Activated CD4-positive, alpha-beta T cell treated with anti-CD3 and anti-CD28 coated beads, Interleukin-2, Interleukin-6, amounts not matched to agents 100 ng/mL and 50 ng/mL, durations not matched to agents 16 hours and 8 hours (primary cell): ENCODE data around the gene MUC4.
A peak's percentile ranks its signal among the peaks of the same experiment; 100 is the strongest.
"Not testable (repeated sequence)": the region's sequence is repeated elsewhere in the genome, so short reads cannot be mapped to it uniquely, and the experiment has no call there.

Source experiments
- DNase-seq: peaks from one replicate; pipeline ENCODE4 v3.0.0-alpha.2; 2020

MUC4 gene

DNA sequence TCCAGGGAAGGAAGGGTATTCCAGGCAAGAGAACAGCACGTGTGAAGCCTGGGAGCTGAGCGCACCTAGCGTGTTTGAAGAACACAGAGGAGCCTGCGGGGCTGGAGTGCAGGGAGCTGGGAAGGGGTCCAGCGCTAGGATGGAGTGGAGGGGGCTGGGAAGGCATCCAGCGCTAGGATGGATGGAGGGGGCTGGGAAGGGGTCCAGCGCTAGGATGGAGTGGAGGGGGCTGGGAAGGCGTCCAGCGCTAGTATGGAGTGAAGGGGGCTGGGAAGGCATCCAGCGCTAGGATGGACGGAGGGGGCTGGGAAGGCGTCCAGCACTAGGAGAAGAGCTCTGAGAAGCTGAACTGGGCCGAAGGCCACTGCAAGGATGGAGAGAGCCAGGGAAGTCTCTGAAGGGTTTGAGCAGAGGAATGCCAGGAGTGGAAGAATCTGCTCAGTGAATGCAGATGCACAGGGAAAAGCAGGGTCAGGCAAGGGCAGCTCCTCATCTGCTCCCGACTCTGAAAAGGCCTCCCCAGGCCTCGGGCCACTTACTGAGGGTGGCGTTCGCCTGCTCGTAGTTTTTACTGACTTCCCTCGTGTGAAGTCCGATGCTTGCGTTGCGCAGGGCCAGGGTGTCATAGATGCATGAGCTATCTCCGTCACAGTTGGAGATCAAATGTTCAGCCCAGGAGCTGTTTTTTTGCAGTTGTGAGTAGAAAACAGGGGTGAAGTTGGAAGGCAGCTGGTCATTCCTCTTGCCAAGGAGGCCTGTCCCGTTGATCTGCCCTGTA lies 51.2 kb downstream of the MUC4 start:
- no peak for DNase-seq

DNA sequence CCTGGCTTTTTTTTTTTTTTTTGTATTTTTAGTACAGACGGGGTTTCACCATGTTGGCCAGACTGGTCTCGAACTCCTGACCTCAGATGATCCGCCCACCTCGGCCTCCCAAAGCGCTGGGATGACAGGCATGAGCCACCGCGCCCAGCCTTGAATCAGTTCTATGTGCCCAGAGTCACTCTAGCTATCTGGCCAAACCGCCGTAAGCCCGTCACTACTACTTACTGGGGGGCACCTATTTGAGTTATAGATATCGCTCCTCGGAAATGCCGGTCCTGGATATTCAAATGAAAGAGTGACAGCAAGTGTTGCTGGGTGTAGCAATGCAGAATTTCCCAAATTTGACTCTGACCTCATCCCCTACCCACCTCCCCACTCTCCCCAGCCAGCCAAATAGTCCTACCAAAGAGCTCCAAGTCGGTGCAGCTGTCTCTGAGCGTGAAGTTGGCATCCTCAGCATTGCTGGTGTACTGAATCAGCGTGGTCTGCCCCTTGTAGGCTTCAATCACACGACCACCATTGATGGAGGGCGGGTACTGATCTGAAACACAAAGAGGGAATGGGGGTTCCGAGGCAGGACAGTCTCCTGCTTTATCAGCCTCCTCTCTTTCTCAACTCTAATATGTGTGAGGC lies 52.9 kb downstream of the MUC4 start:
- no peak for DNase-seq

DNA sequence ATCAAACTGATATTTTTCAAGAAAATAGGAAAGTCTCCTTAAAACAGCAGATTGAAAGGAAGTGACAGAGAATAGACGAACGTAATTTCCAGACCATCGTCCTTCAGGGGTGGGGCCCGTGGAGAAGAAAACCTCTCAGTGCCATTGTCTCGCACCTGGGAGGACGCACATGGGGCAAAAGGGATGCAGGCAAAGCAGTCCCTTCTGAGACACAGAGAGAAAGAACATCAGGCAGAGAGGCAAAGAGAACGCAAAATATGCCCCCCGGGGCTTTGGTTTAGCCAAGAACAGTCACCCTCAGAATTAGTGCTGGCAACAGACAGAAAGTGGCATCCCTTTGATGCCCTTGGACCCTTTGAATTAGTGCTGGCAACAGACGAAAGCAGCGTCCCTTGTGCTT lies 53.9 kb downstream of the MUC4 start:
- DNase-seq, result no peak

DNA sequence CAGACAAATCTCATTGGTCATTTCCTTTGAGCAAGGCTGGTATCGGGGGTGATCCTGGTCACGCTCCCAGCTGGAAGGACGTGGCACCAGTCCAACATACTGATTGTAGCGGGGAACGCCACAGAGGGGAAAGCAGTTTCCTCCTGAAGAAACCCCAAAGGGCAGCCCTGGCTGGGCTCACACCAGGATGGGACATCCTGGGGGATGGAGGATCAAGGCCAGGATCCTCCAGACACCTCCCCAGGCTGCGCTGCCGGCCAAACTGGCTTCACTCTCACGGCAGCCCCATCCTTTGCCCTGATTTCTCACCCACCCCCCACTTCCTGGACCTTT lies 54.3 kb downstream of the MUC4 start:
- no peak for DNase-seq

DNA sequence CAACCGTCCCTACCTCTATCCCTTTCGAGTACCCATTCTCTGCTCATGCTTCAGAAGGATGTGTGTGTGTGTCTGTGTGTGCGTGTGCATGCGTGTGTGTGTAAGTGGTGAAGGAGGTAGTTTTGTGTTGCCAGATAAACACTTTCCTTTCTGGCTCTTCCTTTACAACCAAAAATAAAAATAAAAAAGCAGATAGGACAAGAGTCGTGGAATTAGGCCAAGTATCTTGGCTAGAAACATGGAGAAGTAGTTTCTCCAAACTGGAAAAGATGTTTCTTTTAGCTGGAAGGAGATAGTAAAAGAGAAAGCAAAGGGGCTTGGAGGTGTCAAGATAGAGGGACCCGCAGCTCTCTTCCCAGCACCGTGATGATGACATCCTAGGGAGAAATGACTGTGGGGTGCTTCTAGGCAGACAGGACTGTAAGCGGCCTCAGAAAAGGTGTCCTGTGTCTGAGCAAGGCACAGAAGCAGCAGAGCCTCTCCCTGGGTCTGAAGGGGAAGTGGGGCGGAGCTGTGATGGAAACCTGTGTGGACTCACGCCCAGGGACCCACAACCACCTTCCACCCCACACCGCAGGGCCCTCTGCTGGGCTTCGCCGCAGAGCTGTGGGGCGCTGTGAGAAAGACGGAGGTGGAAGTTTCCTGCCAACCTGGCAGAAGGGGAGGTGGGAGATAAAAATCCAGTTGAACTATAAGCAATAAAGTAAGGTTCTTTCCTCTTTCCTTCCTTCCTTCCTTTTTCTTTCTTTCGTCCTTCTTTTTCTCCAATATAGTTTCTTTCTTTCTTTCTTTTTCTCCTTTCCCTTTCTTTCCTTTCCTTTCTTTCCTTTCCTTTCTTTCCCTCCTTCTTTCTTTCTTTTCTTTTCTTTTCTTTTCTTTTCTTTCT lies 55.7 kb downstream of the MUC4 start:
- peak; percentile 34 for DNase-seq

DNA sequence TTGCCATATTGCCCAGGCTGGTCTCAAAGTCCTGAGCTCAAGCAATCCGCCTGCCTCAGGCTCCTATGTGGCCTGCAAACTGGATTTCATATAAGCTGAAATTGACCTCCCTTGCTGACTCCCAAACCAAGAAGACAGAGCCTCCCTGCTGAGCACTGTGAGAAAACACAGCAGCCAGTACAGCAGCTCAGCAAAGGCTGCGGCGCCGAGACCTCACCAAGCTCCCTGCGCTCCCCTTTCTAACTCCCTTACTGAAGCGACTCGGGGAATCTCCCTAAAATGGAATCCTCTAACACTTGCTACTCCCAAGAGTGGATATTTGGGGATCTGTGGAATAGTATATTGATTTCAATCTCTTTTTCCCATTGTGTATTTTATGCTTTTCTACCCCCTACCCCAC lies 56.3 kb downstream of the MUC4 start:
- no peak for DNase-seq

DNA sequence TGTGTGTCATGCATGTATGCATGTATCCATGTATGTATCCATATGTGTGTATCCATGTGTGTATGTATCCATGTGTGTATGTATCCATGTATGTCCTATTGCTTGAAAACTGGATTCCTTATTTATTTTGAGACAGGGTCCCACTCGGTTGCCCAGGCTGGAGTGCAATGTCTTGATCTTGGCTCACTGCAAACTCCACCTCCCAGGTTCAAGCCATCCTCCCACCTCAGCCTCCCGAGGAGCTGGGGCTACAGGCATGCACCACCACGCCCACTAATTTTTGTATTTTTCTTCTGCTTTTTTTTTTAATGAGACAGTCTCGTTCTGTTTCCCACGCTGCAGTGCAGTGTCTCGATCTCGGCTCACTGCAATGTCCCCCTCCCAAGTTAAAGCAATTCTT lies 56.8 kb downstream of the MUC4 start:
- DNase-seq, result no peak

DNA sequence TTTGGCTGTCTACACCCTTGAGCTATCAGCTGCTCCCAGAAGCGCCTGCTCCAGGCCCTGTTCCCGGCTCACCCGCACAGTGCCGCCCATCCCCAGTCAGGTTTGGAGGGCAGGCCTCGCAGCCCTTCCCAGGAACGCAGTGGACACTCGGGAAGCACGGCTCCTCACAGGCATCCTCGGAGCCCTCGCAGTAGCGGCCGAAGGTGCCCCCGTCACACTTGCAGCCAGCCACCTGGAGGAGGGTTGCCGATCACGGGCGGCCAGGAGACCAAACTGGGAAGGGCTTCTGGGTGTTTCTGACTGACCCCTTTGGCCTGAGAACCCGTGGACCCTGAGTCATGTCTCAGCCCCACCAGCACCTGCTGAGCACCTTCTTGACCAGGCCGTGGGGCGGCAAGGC lies 57.6 kb downstream of the MUC4 start:
- DNase-seq, result no peak

DNA sequence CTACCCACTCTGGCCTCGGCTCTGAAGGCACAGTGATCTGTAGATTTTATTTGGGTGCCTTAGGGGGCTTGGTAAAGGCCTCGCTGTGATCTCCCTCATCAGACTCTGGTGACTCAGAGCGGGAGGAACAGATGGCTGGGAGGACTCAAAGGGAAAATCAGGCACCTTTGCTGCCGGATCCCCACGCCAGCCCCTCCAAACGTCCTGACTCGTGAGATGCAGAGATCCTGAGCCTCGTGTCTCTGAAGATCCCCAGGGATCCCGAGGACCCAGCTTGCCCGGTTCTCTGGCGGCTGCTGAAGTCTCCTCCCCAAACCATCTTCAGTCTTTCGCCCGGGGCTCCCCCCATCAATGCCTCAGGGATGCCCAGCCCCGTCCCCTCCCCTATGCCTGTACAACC lies 58.1 kb downstream of the MUC4 start:
- no peak for DNase-seq

DNA sequence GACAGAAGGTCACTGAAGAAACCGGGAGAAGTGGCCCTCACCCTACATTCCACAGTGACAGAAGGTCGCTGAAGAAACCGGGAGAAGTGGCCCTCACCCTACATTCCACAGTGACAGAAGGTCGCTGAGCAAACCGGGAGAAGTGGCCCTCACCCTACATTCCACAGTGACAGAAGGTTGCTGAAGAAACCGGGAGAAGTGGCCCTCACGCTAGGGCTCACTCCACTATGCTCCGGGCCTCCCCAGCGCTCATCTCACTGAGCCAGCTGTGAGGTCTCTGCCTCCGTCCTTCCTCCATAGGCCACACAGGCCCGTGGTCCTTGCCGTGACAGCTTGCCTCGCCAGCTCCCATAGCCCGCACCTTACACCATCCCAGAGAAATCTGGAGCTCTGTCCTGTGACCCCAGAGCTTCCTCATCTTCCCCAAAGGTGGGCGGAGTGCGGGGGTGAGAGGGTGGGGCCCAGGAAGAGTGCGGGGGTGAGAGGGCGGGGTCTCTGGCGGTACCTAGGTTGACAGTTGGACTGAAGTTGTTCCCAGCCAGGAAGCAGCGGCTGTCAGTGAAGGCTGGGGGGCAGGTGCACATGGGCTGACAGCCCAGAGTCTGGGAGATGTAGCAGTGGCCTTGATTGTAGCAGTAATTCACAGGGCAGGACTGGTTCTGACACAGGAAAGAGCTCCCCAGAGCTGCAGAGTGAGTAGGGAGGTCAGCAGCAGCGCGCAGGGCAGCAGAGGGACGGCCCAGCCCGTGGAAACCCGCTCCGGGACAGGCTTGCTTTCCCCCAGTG lies 59.0 kb downstream of the MUC4 start:
- DNase-seq, result no peak

DNA sequence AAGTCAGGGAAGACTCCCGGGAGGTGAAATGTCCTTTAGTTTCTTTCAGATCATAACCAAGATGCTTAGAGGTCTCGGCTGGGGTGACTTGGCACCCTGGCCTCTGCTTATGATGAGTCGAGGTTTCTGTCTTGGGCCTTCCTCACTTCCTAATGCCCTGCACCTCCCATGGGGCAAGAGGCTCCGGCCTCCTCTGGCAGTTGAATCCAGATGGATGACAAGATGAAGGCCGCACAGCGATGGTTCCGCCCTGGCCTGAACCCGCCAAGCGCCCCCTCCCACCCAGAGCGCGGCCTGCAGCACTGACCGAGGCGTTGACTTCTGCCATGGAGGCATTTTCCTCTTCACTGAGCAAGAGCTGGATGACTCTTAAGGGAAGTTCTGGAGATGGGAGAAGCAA lies 59.7 kb downstream of the MUC4 start:
- DNase-seq, result no peak

DNA sequence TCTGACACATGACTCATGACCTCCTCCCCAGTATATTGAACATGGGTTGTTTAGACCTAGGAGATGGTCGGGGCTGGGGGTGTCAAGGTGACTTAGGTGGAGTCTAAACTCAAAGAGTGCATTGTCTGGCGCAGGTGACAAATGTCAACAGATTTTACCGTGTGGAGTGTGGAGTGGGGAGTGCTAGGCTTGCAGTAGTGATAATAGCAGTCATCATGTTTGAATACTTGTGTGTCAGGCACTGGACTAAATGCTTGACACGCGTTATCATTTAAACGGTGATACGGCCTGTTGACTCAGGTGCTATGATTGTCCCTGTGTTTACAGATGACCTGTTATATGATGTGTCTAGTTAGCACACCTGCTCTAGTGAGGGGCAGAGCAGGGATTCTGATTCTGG lies 60.2 kb downstream of the MUC4 start:
- no peak for DNase-seq

DNA sequence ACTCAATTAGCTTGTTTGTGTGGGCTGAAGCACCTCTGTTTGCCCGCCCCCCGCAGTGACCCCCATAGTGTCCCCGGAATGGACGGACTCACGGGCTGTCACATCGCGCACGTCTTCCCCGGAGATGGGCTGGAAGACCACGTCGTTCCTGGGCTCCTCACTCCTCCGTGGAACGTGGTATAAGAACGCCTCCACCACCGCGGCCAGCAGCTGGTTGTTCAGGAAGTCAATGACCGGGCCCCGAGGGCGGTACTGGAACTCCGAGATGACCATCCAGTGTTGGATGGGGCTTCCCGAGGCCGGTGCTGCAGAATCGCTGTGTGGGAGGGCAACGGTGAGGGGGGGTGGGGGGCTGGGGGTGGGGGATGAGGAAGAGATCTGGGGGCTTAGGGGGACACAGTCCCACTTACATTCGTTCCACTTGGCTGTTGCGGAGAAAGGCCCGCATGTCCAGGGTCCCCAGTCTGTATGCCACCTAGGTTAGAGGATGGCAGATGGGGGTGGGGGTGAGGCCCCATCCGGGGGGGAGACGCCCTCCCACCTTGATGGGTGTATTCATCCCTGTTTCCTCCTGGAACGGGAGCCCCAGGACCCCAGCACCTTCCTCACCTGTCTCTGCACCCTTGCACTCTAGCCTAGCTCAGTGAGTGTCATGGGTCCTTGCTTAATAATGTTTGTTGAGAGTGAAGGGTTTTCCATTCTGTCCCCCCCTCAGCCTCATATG lies 60.8 kb downstream of the MUC4 start:
- DNase-seq, result no peak

DNA sequence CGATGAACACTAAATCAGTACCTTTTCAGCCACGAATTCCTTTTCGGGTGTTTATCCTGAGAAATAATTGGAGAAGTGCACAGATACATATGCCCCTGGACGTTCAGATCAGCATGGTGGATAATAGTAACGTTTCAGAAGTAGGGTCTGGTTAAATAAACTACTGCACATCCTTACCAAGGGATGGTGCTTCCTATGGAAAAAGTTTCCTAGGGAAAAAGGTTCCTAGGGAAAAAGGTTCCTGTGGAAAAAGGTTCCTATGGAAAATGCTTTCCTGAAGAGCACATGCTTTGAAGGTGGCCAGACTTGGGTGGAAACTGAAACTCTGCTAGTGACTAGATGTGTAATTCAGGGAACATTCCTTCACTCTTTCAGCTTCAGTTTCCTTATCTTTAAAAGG lies 62.6 kb downstream of the MUC4 start:
- not testable (repeated sequence) for DNase-seq

DNA sequence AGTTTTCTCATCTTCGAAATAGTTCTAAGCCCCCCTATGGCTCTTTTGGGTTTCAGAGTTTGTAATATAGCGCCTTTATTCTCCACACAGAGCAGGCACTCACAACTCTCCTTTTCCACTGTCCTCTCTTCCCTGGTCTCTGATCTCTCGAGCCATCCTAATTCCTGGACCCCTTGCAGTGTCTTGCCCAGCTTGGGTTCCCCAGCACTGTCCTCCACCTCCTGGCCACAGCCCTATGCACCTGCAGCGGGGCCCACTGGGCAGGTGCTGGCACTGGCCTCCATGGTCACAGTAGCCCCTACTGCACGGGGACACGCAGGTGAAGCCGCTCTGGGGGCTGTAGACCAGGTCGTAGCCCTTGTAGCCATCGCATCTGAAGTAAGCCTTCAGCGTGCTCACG lies 63.1 kb downstream of the MUC4 start:
- no peak for DNase-seq

DNA sequence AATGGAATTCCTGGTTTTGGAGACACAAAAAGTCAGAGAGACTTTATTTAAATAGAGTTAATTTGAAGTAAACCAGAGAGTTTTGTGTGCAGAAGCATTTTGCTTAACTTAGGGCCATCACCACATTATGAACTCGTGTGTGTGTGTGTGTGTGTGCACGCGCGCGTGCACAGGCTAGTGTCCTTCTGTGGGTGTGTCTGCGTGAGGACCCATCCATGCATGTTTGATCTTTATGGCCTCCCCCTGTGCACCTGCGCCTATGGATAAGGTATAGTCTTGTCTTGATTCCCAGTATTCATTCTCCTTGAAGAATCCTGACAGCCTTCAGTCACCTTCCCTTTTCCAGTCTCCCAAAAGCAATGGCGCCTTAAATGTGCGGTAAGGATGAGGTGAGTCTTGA lies 65.0 kb downstream of the MUC4 start:
- no peak for DNase-seq

DNA sequence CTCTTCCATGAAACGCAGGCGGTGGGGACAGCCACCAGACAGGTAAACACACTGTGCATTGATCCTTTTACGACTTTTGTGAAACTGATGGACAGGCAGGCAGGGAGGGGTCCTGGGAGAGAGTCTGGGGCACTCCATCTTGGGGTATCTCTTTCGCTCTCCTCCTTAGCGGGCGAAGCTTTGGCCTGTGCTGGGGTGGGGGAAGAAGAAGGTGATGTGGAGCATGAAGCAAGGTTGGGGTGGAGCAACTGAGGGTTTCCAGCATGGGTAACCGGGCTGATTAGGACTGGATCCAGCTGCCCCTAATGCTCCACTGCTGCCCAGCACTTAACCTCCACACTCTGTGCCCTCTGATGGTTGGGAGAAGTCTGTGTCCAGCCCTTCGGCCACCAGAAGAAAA lies 65.4 kb downstream of the MUC4 start:
- DNase-seq, result no peak

DNA sequence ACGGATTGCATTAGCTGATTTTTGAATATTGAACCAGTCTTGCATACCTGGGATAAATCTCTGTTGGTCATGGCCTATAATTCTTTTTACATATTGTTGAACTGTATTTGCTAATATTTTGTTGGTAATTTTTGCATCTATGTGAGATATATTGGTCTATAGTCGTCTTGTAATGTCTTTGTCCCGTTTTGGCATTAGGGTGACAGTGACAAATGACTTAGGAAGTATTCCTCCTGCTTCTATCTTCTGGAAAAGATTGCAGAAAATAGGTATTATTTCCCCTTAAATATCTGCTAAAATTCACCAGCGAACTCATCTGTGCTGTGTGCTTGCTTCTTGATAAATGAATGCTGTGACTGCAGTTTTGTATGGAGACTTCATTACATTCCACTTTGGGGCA lies 67.3 kb downstream of the MUC4 start:
- DNase-seq, result no peak

DNA sequence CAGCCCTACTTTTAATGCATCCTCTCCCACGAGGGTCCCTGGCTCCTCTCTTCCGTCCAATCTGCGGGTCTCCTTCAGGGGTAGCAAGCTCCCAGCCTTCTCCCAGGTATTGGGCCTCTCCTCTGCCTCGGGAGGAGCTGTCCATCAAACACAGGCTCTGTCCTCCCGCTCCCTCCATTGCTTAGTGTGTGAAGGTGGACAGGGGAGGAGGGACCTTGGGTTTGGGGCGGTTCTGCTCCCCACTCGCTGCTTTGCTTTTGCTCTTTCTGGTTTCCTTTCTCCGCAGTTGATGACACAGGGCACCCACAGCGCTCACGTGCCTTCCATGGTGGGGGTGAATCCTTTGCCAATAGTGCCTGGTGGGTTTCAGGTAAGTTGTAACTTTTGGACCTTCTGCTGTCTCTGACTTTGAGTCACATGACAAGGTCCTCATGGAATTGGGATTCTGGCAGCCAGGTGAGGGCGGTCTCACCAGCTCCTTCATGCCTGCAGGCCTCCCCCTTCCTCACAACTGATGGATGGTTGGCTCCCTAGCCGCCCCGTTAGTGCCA lies 72.1 kb downstream of the MUC4 start:
- no peak for DNase-seq

DNA sequence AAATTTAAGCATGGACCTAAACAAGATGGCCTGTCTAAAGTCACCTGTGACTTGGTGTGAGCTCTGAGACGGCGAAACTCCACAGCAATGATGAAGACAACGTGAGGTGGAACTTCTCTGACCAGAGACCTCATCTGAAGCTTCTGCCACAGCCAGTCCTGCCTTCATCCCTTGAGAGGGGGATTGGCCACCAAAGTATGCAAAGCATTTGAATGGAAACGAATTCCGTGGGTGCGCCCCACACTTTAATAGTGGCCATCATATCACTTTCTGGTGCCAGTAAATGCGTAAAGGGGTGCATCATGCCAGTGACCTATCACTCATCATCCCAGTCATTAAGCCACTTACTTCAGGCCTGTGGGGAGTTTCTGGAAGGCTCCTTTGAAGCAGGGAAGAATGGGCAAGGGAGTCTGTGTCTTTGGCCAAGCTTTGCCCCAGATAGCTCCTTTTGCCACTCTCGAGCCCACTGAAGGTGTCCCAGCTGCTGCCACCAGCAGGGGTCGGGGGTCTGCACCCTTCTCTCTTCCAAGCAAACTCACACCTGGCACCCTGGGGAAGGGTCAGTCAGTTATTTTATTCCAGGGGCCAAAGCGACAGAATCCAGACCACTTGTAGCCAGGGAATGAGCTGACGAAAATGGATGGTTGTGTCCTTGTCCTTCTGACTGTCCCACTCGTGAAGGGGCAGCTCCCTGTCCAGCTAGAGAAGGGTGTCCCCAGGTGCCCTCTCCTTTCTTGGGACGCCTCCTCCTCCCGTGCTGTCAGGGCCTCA lies 73.3 kb downstream of the MUC4 start:
- DNase-seq, result no peak

DNA sequence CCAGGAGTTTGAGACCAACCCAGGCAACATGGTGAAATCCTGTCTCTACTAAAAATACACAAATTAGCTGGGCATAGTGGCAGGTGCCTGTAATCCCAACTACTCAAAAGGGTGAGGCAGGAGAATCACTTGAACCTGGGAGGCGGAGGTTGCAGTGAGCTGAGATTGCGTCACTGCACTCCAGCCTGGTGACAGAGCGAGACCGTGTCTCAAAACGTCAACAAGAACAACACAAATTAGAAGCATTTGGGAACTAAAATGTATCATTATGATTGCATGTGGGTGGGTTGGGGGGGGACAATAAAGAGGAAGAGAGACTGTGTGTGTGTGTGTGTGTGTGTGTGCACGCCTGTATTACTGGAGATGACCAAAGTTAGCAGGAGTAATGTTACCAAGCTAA lies 73.9 kb downstream of the MUC4 start:
- DNase-seq, result not testable (repeated sequence)
